K562 (cell line): ENCODE measurements around the gene LNPEP. TPM values are rescaled to one million over a fixed set of nuclear protein-coding genes. Genes with fewer than 3 reads are reported as not detected.

ENCODE experiments used
- ATAC-seq: fragments of 200-7000 bp; cut with Tn5 transposase; 3 replicates; pipeline ENCODE4 v1.9.1; 2020; ENCODE audit warnings: moderate library complexity
- BruUV-seq: library from RNA; stranded (reverse); fragments of 400-500 nt; replicated peaks from 2 replicates; lab custom pipeline; 2021; lab: Mats Ljungman, UMichigan
- CTCF ChIA-PET: fragments of 300-600 bp; formaldehyde crosslinking; extraction: SDS; loops from one replicate; lab custom pipeline; 2021; ENCODE audit warnings: low intra/inter-chr PET ratio; lab: Yijun Ruan, JAX
- POLR2A ChIA-PET: fragments of 300-600, 350-650 bp; sonication (Branson Sonifier 250); formaldehyde crosslinking; extraction: SDS; loops from one replicate; lab custom pipeline; 2021; ENCODE audit warnings: antibody characterized with exemption, inconsistent platforms; lab: Yijun Ruan, JAX
- DNase-seq, 4 experiments: peaks; one replicate each; pipeline versions ENCODE4 v3.0.0 to v3.0.0-alpha.2; 2011 to 2018; ENCODE audit warnings: low spot score in 3 of 4, mixed read lengths in 3 of 4; ENCODE audit errors: extremely low read depth in 1 of 4
- FAIRE-seq: peaks from 2 replicates; lab custom pipeline; 2011; peaks lifted over from hg19 to GRCh38; lab: Jason Lieb, UNC
- H2AFZ ChIP-seq: 2 replicates; pipeline ENCODE4 v1.6.0; 2011; ENCODE audit warnings: low read depth, low read length, control low read depth, inconsistent platforms
- H3K27ac ChIP-seq: fragments of 200-600 bp; 3 replicates; pipeline ENCODE4 v1.8.0; 2011; ENCODE audit warnings: low read depth, mild to moderate bottlenecking, control low read depth, inconsistent platforms, low read length, moderate library complexity, mixed read lengths; ENCODE audit errors: extremely low read depth
- H3K27me3 ChIP-seq, 2 experiments: fragments of 300-600 bp in 1 of 2; 2 replicates in 1 of 2; 3 replicates in 1 of 2; pipeline versions ENCODE4 v1.6.0 to v1.8.0; 2011; ENCODE audit warnings: inconsistent platforms in 2 of 2, low read length in 2 of 2, mild to moderate bottlenecking in 1 of 2, mixed read lengths in 1 of 2, moderate library complexity in 1 of 2; ENCODE audit not compliant: control insufficient read depth in 2 of 2, insufficient read depth in 2 of 2
- H3K36me3 ChIP-seq: fragments of 300-600 bp; 3 replicates; pipeline ENCODE4 v1.8.0; 2011; ENCODE audit warnings: mild to moderate bottlenecking, low read length, inconsistent platforms; ENCODE audit not compliant: control insufficient read depth, insufficient read depth
- H3K4me1 ChIP-seq, 2 experiments: fragments of 200-600 bp in 1 of 2; replicated peaks in 1 of 2; 2 replicates in 1 of 2; 3 replicates in 1 of 2; pipeline versions ENCODE4 v1.5.1 to v1.8.0; 2011; ENCODE audit warnings: inconsistent platforms in 2 of 2, low read length in 2 of 2, mild to moderate bottlenecking in 1 of 2, mixed read lengths in 1 of 2, moderate library complexity in 1 of 2; ENCODE audit not compliant: control insufficient read depth in 2 of 2, insufficient read depth in 2 of 2
- H3K4me2 ChIP-seq: 2 replicates; pipeline ENCODE4 v1.6.1; 2011; ENCODE audit warnings: low read length, control low read depth, inconsistent platforms, mixed read lengths; ENCODE audit not compliant: insufficient read depth
- H3K4me3 ChIP-seq: fragments of 200-600 bp; sonication (generic), shearing (Covaris generic); 2 replicates; pipeline ENCODE4 v1.5.1; 2016; ENCODE audit warnings: control low read depth, inconsistent platforms
- H3K79me2 ChIP-seq: fragments of 200-600 bp; 3 replicates; pipeline ENCODE4 v1.8.0; 2011; ENCODE audit warnings: low read length, inconsistent platforms; ENCODE audit not compliant: control insufficient read depth, insufficient read depth
- H3K9ac ChIP-seq, 2 experiments: 2 replicates each; pipeline versions ENCODE4 v1.6.0 to v1.6.1; 2011; ENCODE audit warnings: low read depth in 2 of 2, low read length in 2 of 2, control low read depth in 1 of 2, inconsistent platforms in 1 of 2, mild to moderate bottlenecking in 1 of 2, mixed read lengths in 1 of 2; ENCODE audit not compliant: insufficient read depth in 1 of 2
- H3K9me1 ChIP-seq: one replicate; pipeline ENCODE4 v1.6.0; 2011; ENCODE audit warnings: inconsistent platforms, mild to moderate bottlenecking, low read length, moderate library complexity; ENCODE audit not compliant: control insufficient read depth, insufficient read depth
- H3K9me3 ChIP-seq: replicated peaks from 2 replicates; pipeline ENCODE4 v1.5.1; 2011; ENCODE audit warnings: low read depth, low read length, inconsistent platforms; ENCODE audit not compliant: control insufficient read depth, insufficient read depth
- H4K20me1 ChIP-seq: replicated peaks from 2 replicates; pipeline ENCODE4 v1.6.1; 2011; ENCODE audit warnings: low read length, inconsistent platforms, mixed read lengths; ENCODE audit not compliant: control insufficient read depth, insufficient read depth
- CBX5 ChIP-seq: IDR thresholded peaks from 2 replicates; pipeline ENCODE4 v1.6.1; 2014; ENCODE audit warnings: low read depth, borderline replicate concordance
- EWSR1 ChIP-seq: fragments of 450-650 bp; IDR thresholded peaks from 2 replicates; pipeline ENCODE4 v1.6.1; 2018; ENCODE audit warnings: borderline replicate concordance, mild to moderate bottlenecking, low read depth, moderate library complexity; ENCODE audit not compliant: partially characterized antibody
- GABPB1 ChIP-seq: sonication (generic); formaldehyde crosslinking; IDR thresholded peaks from 2 replicates; pipeline ENCODE4 v1.8.0; 2022; ENCODE audit warnings: mild to moderate bottlenecking, missing genetic modification reagents
- HNRNPH1 ChIP-seq: fragments of 200-400 bp; formaldehyde crosslinking; optimal IDR thresholded peaks from 2 replicates; pipeline ENCODE3; 2017; ENCODE audit warnings: low read depth, mild to moderate bottlenecking, low read length, moderate library complexity
- KLF16 ChIP-seq: IDR thresholded peaks from 2 replicates; pipeline ENCODE4 v1.6.1; 2016; ENCODE audit warnings: antibody characterized with exemption
- MEF2A ChIP-seq: IDR thresholded peaks from 2 replicates; pipeline ENCODE4 v1.6.1; 2011; ENCODE audit warnings: low read depth, mild to moderate bottlenecking, low read length, moderate library complexity; ENCODE audit not compliant: control insufficient read depth
- PHTF2 ChIP-seq: fragments of 250-450 bp; sonication (Bioruptor Pico); IDR thresholded peaks from 2 replicates; pipeline ENCODE4 v1.5.0; 2021; ENCODE audit warnings: mild to moderate bottlenecking
- PKNOX1 ChIP-seq: fragments of 450-650 bp; IDR thresholded peaks from 2 replicates; pipeline ENCODE4 v1.6.1; 2016
- RCOR1 ChIP-seq, 2 experiments: IDR thresholded peaks; 2 replicates each; pipeline ENCODE4 v1.6.1; 2012; ENCODE audit warnings: low read depth in 2 of 2, low read length in 2 of 2, borderline replicate concordance in 1 of 2, improper control_type of control experiment in 1 of 2
- U2AF1 ChIP-seq: fragments of 200-400 bp; formaldehyde crosslinking; optimal IDR thresholded peaks from 2 replicates; pipeline ENCODE3; 2017; ENCODE audit warnings: mild to moderate bottlenecking, low read depth, low read length, moderate library complexity
- USF1 ChIP-seq: sonication (generic); formaldehyde crosslinking; IDR thresholded peaks from 2 replicates; pipeline ENCODE4 v1.9.0; 2022; ENCODE audit warnings: mild to moderate bottlenecking, missing genetic modification reagents
- ZNF507 ChIP-seq: conservative IDR thresholded peaks from 2 replicates; pipeline ENCODE4 v1.6.1; 2017; ENCODE audit warnings: missing genetic modification characterization, missing compliant biosample characterization
- ZSCAN29 ChIP-seq: fragments of 450-650 bp; IDR thresholded peaks from 2 replicates; pipeline ENCODE4 v1.6.1; 2017
- WGBS: fragments of 100-300 bp; shearing (Covaris generic); methylation state at CpG from one replicate; pipeline ENCODE4 v1.1.6; 2016; ENCODE audit warnings: low coverage, mixed read lengths; ENCODE audit not compliant: insufficient coverage; ENCODE audit errors: missing lambda C conversion rate; 5-methylcytosine and 5-hydroxymethylcytosine counted together
- in situ Hi-C: fragments of 300-500 bp; cut with MboI; formaldehyde crosslinking; loops from 4 replicates; pipeline ENCODE4 v1.15.0; 2018; ENCODE audit warnings: inconsistent platforms, mixed read lengths
- intact Hi-C: fragments of 100-400 bp; cut with micrococcal nuclease; formaldehyde crosslinking; loops from 2 replicates; pipeline ENCODE4 v1.14.2; 2022
- polyA plus RNA-seq, 8 experiments: library from polyadenylated mRNA; depleted of rRNA in 4 of 8; stranded (reverse) in 5 of 8; unstranded in 3 of 8; fragments of >200 nt; fragmentation: Nextera tagmentation in 2 of 8; fragmentation: Illumina TruSeq in 1 of 8; extraction: Ambion mirVana in 2 of 8; extraction: Trizol in 1 of 8; gene quantifications; 2 replicates each; pipeline versions ENCODE4 v1.2.1 to v1.2.3, GENCODE V29; 2011 to 2014; ENCODE audit warnings: inconsistent platforms in 1 of 8, missing spikeins in 1 of 8
- total RNA-seq, 7 experiments: library from RNA; depleted of rRNA in 6 of 7; stranded (reverse); fragments of >200 nt in 6 of 7; fragmentation: Illumina TruSeq in 2 of 7; extraction: Trizol in 2 of 7; gene quantifications; 2 replicates each; pipeline versions ENCODE4 v1.2.1 to v1.2.3, GENCODE V29; 2011 to 2021; ENCODE audit warnings: low replicate concordance in 1 of 7

The LNPEP gene
- total and polyA plus RNA-seq, 9 of the 15 experiments (the other 6 are each of a cell fraction or from before 2014, with no cell fraction given): 2.6 to 27.9 (median 11.2) TPM

GRCh38 chr5:96942078-96942477 lies 6.2 kb downstream of the LNPEP start (continued):
- no peak for TF ChIP-seq PHTF2 (CRISPR knock-in tag)
- TF ChIP-seq GABPB1 (CRISPR knock-in tag): no peak
- TF ChIP-seq PKNOX1: no peak
- no peak for TF ChIP-seq ZSCAN29
- no peak for TF ChIP-seq CBX5
- no peak for TF ChIP-seq KLF16
- TF ChIP-seq EWSR1: no peak
- TF ChIP-seq, all 486 proteins: peak for 0

GRCh38 chr5:96942911-96943310 lies 7.0 kb downstream of the LNPEP start:
- Histone ChIP-seq H2AFZ (no peak overlapping the region), H3K79me2 (peaks cover 67% of the 10 kb centered on the region), H3K4me2 (no peak overlapping the region), H3K36me3 (peaks cover 9% of the 10 kb centered on the region; the same call in 1 of the 3 replicates), H4K20me1 (no peaks in the 10 kb centered on the region), H3K9ac (no peak overlapping the region), H3K4me3 (no peak overlapping the region), H3K9me1 (no peaks in the 10 kb centered on the region), H3K27me3 (no peaks in the 10 kb centered on the region), H3K27ac (no peak overlapping the region), H3K4me1 (peaks cover 0 to 3% of the 10 kb centered on the region in 2 experiments; a peak in 1 of 5 replicates), H3K9me3 (no peaks in the 10 kb centered on the region)
- in situ Hi-C loops (no loop called here), intact Hi-C loops (no loop called here)
- ATAC-seq (no peak), FAIRE-seq (no peak), DNase-seq (no peak)
- BruUV-seq: no TSS peak
- no peak for TF ChIP-seq HNRNPH1
- TF ChIP-seq MEF2A: no peak
- TF ChIP-seq U2AF1: no peak
- TF ChIP-seq ZNF507 (tag): no peak
- no peak for TF ChIP-seq USF1 (CRISPR knock-in tag)
- TF ChIP-seq RCOR1 (IDR thresholded peaks at IDR 0.05; ENCODE audit: borderline replicate concordance in 1 of 2, low read depth in 2 of 2, low read length in 2 of 2): no peak
- CTCF ChIA-PET: no interaction called here
- WGBS: 100% methylated on average over 1 of the region's 1 CpG
- POLR2A ChIA-PET: interaction anchor here (0.6 to 1.2 kb wide), 2 partner anchors 10 to 221 kb away, joined by 3 read pairs; no protein-coding TSS in a partner anchor
